WERI-Rb-1 (cell line): ENCODE measurements around the gene SHROOM3.

Source experiments
- DNase-seq: peaks from one replicate; pipeline ENCODE4 v3.0.0-alpha.2; 2020
- H3K27ac ChIP-seq: fragments of 250-450 bp; sonication (Bioruptor Pico); 2 replicates; pipeline ENCODE4 v1.5.1; 2020; ENCODE audit warnings: mild to moderate bottlenecking, moderate library complexity
- H3K27me3 ChIP-seq: fragments of 250-450 bp; sonication (Bioruptor Pico); 2 replicates; pipeline ENCODE4 v1.5.1; 2021; ENCODE audit warnings: mild to moderate bottlenecking, low read depth, moderate library complexity; ENCODE audit not compliant: insufficient read depth, severe bottlenecking
- H3K36me3 ChIP-seq: fragments of 250-450 bp; sonication (Bioruptor Pico); 2 replicates; pipeline ENCODE4 v1.5.1; 2020; ENCODE audit warnings: mild to moderate bottlenecking, moderate library complexity
- H3K4me3 ChIP-seq: 2 replicates; pipeline ENCODE4 v1.5.1; 2011; ENCODE audit warnings: low read depth, mild to moderate bottlenecking, control low read depth, low read length
- H3K9me3 ChIP-seq: fragments of 250-450 bp; sonication (Bioruptor Pico); 2 replicates; pipeline ENCODE4 v1.5.1; 2021; ENCODE audit warnings: mild to moderate bottlenecking, moderate library complexity; ENCODE audit not compliant: severe bottlenecking
- CTCF ChIP-seq: IDR thresholded peaks from 2 replicates; pipeline ENCODE4 v1.5.1; 2011; ENCODE audit warnings: low read depth, mild to moderate bottlenecking, control low read depth, inconsistent platforms, low read length

Gene SHROOM3

GRCh38 chr4:76484654-76485053 is 49.6 kb downstream of the SHROOM3 start:
- no peaks in the 10 kb centered on the region for H3K9me3 ChIP-seq
- no peak overlapping the region for H3K27ac ChIP-seq
- H3K27me3 ChIP-seq: no peaks in the 10 kb centered on the region
- H3K36me3 ChIP-seq: no peaks in the 10 kb centered on the region
- no peak for DNase-seq
- H3K4me3 ChIP-seq: no peak overlapping the region
- no peak for TF ChIP-seq CTCF

- Histone ChIP-seq H3K27ac (no peak overlapping the region), H3K36me3 (no peaks in the 10 kb centered on the region), H3K27me3 (no peaks in the 10 kb centered on the region), H3K4me3 (no peak overlapping the region), H3K9me3 (no peaks in the 10 kb centered on the region)
- DNase-seq: no peak
- TF ChIP-seq CTCF: no peak
Observed at GRCh38 chr4:76485450-76485849, 50.4 kb downstream of the SHROOM3 start.

- Histone ChIP-seq H3K36me3 (no peaks in the 10 kb centered on the region), H3K4me3 (no peak overlapping the region), H3K27me3 (no peaks in the 10 kb centered on the region), H3K27ac (no peak overlapping the region), H3K9me3 (no peaks in the 10 kb centered on the region)
- no peak for TF ChIP-seq CTCF
- DNase-seq: no peak
Observed at GRCh38 chr4:76486588-76487276, 51.7 kb downstream of the SHROOM3 start.

- no peaks in the 10 kb centered on the region for H3K27me3 ChIP-seq
- DNase-seq: no peak
- H3K36me3 ChIP-seq: no peaks in the 10 kb centered on the region
- no peaks in the 10 kb centered on the region for H3K9me3 ChIP-seq
- H3K27ac ChIP-seq: no peak overlapping the region
- TF ChIP-seq CTCF: no peak
- no peak overlapping the region for H3K4me3 ChIP-seq
Observed at GRCh38 chr4:76487621-76488020, 52.6 kb downstream of the SHROOM3 start.

- TF ChIP-seq CTCF: no peak
- Histone ChIP-seq H3K36me3 (no peaks in the 10 kb centered on the region), H3K27ac (no peak overlapping the region), H3K4me3 (no peak overlapping the region), H3K9me3 (no peaks in the 10 kb centered on the region), H3K27me3 (no peaks in the 10 kb centered on the region)
- DNase-seq: no peak
Observed at GRCh38 chr4:76488455-76488854, 53.4 kb downstream of the SHROOM3 start.
